Panc1 (cell line): ENCODE data around the gene CXCL11. TPM values are rescaled to one million over a fixed set of nuclear protein-coding genes. Genes with fewer than 3 reads are reported as not detected.

ENCODE experiments used
- ATAC-seq: fragments of 200-7000 bp; cut with Tn5 transposase; 2 replicates; pipeline ENCODE4 v1.9.1; 2020; ENCODE audit warnings: mild to moderate bottlenecking, moderate library complexity
- BruUV-seq: library from RNA; stranded (reverse); fragments of 400-500 nt; replicated peaks from 2 replicates; lab custom pipeline; 2021; lab: Mats Ljungman, UMichigan
- CTCF ChIA-PET: fragments of 300-600 bp; sonication (Branson Sonifier 250); formaldehyde crosslinking; loops from one replicate; lab custom pipeline; 2022; ENCODE audit warnings: antibody characterized with exemption; lab: Charles Lee
- POLR2A ChIA-PET: fragments of 300-600 bp; sonication (Branson Sonifier 250); formaldehyde crosslinking; loops from one replicate; lab custom pipeline; 2022; ENCODE audit warnings: antibody characterized with exemption; lab: Charles Lee
- DNase-seq: peaks from one replicate; pipeline ENCODE4 v3.0.0-alpha.2; 2010; ENCODE audit warnings: low read depth, low spot score
- H3K27ac ChIP-seq: 2 replicates; pipeline ENCODE4 v1.5.1; 2011; ENCODE audit warnings: mild to moderate bottlenecking, low read length, inconsistent platforms
- H3K27me3 ChIP-seq: fragments of 200-500 bp; sonication (Bioruptor generic); 2 replicates; pipeline ENCODE4 v1.6.0; 2014; ENCODE audit warnings: low read length, inconsistent platforms; ENCODE audit not compliant: control insufficient read depth, insufficient read depth
- H3K36me3 ChIP-seq: fragments of 200-500 bp; sonication (Bioruptor generic); 2 replicates; pipeline ENCODE4 v1.5.1; 2014; ENCODE audit warnings: inconsistent platforms, mild to moderate bottlenecking, low read length, moderate library complexity; ENCODE audit not compliant: control insufficient read depth, insufficient read depth
- H3K4me1 ChIP-seq: 2 replicates; pipeline ENCODE4 v1.5.1; 2011; ENCODE audit warnings: inconsistent platforms, mild to moderate bottlenecking, low read length, moderate library complexity; ENCODE audit not compliant: control insufficient read depth, insufficient read depth
- H3K4me3 ChIP-seq, 2 experiments: 2 replicates each; pipeline ENCODE4 v1.5.1; 2011 to 2012; ENCODE audit warnings: low read depth in 2 of 2, low read length in 2 of 2, mild to moderate bottlenecking in 2 of 2, inconsistent platforms in 1 of 2, moderate library complexity in 1 of 2
- H3K9me3 ChIP-seq: fragments of 200-500 bp; sonication (Bioruptor generic); 2 replicates; pipeline ENCODE4 v1.5.1; 2014; ENCODE audit warnings: low read depth, mild to moderate bottlenecking, inconsistent platforms, low read length, moderate library complexity; ENCODE audit not compliant: control insufficient read depth, insufficient read depth
- POLR2AphosphoS5 ChIP-seq: IDR thresholded peaks from 2 replicates; pipeline ENCODE4 v1.6.1; 2012; ENCODE audit warnings: mild to moderate bottlenecking, low read depth, low read length, moderate library complexity
- REST ChIP-seq, 2 experiments: IDR thresholded peaks; 2 replicates each; pipeline ENCODE4 v1.6.1; 2011 to 2012; ENCODE audit warnings: low read depth in 2 of 2, control low read depth in 1 of 2, low read length in 1 of 2, mild to moderate bottlenecking in 1 of 2, moderate library complexity in 1 of 2; ENCODE audit not compliant: insufficient read depth in 1 of 2
- SIN3A ChIP-seq: IDR thresholded peaks from 2 replicates; pipeline ENCODE4 v1.6.1; 2012; ENCODE audit warnings: low read depth, mild to moderate bottlenecking, low read length, moderate library complexity, borderline replicate concordance; ENCODE audit not compliant: insufficient read depth
- TCF7L2 ChIP-seq: IDR thresholded peaks from 2 replicates; pipeline ENCODE4 v1.6.1; 2011; ENCODE audit warnings: mild to moderate bottlenecking, low read depth, low read length, inconsistent platforms
- in situ Hi-C: cut with HindIII; loops from 2 replicates; pipeline ENCODE4 v1.10.0; 2016; ENCODE audit warnings: low sequenced_read_pairs, low pct_unique_long_range_greater_than_20kb
- intact Hi-C: fragments of 100-400 bp; cut with micrococcal nuclease; formaldehyde crosslinking; loops from one replicate; pipeline ENCODE4 v1.10.0; 2022; ENCODE audit not compliant: unreplicated experiment
- total RNA-seq: library from RNA; stranded (reverse); gene quantifications from one replicate; pipeline ENCODE4 v1.2.1, GENCODE V29; 2021; ENCODE audit not compliant: unreplicated experiment
- TF ChIP-seq, protein P1 (sequence below): fragments of 450-650 bp; IDR thresholded peaks from 2 replicates; pipeline ENCODE4 v1.5.1; 2017; ENCODE audit warnings: mild to moderate bottlenecking

CXCL11 gene
- total RNA-seq, 1 experiment from 2014 or later, result not detected

- Histone ChIP-seq H3K27ac (no peak overlapping the region), H3K4me3 (no peak overlapping the region), H3K9me3 (no peaks in the 10 kb centered on the region), H3K4me1 (no peaks in the 10 kb centered on the region), H3K36me3 (no peaks in the 10 kb centered on the region), H3K27me3 (no peaks in the 10 kb centered on the region; the same call in 1 of the 2 replicates)
- ATAC-seq (no peak), DNase-seq (no peak)
- CTCF ChIA-PET, result interaction anchor here (1.2 kb wide), 1 partner anchor 20 kb away, joined by 6 read pairs; no protein-coding TSS in a partner anchor
- no TSS peak for BruUV-seq
- no peak for TF ChIP-seq REST (IDR thresholded peaks at IDR 0.05; ENCODE audit: insufficient read depth in 1 of 2, low read depth in 2 of 2, low read length in 1 of 2)
- TF ChIP-seq, protein P1, sequence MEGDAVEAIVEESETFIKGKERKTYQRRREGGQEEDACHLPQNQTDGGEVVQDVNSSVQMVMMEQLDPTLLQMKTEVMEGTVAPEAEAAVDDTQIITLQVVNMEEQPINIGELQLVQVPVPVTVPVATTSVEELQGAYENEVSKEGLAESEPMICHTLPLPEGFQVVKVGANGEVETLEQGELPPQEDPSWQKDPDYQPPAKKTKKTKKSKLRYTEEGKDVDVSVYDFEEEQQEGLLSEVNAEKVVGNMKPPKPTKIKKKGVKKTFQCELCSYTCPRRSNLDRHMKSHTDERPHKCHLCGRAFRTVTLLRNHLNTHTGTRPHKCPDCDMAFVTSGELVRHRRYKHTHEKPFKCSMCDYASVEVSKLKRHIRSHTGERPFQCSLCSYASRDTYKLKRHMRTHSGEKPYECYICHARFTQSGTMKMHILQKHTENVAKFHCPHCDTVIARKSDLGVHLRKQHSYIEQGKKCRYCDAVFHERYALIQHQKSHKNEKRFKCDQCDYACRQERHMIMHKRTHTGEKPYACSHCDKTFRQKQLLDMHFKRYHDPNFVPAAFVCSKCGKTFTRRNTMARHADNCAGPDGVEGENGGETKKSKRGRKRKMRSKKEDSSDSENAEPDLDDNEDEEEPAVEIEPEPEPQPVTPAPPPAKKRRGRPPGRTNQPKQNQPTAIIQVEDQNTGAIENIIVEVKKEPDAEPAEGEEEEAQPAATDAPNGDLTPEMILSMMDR, result no peak
- TF ChIP-seq SIN3A, result no peak
- TF ChIP-seq POLR2AphosphoS5, result no peak
- no peak for TF ChIP-seq TCF7L2
- intact Hi-C loops, result no loop called here
- in situ Hi-C loops, result no loop called here
- POLR2A ChIA-PET, result no interaction called here
Observed at GRCh38 chr4:76083386-76083988, 47.6 kb upstream of the CXCL11 start.

GRCh38 chr4:76078033-76078613 is 42.3 kb upstream of the CXCL11 start:
- H3K4me3 ChIP-seq, result no peak overlapping the region
- in situ Hi-C loops, result no loop called here

More at GRCh38 chr4:76078033-76078613, 42.3 kb upstream of the CXCL11 start:
- no peaks in the 10 kb centered on the region for H3K27me3 ChIP-seq
- ATAC-seq (no peak), DNase-seq (no peak)
- intact Hi-C loops, result no loop called here
- no peaks in the 10 kb centered on the region for H3K4me1 ChIP-seq
- H3K9me3 ChIP-seq, result no peaks in the 10 kb centered on the region
- ChIA-PET POLR2A (no interaction called here), CTCF (no interaction called here)
- H3K36me3 ChIP-seq, result no peaks in the 10 kb centered on the region
- TF ChIP-seq TCF7L2 (no peak), POLR2AphosphoS5 (no peak), SIN3A (no peak), REST (IDR thresholded peaks at IDR 0.05; ENCODE audit: insufficient read depth in 1 of 2, low read depth in 2 of 2, low read length in 1 of 2) (no peak)
- TF ChIP-seq, protein P1, result no peak
- no TSS peak for BruUV-seq
- no peak overlapping the region for H3K27ac ChIP-seq
